Muscle layer of colon (tissue), 2 donors: ENCODE data around the gene PSMC3.
A peak's percentile ranks its signal among the peaks of the same experiment; 100 is the strongest.

Source experiments
- H3K27ac ChIP-seq: one replicate; pipeline ENCODE4 v1.7.0; 2013; ENCODE audit warnings: low read depth, mild to moderate bottlenecking, low read length, moderate library complexity
- H3K27me3 ChIP-seq, 2 donors: one replicate each; pipeline ENCODE4 v1.7.0; 2013; ENCODE audit warnings: low read length in 2 of 2, mild to moderate bottlenecking in 2 of 2; ENCODE audit not compliant: insufficient read depth in 2 of 2, control insufficient read depth in 1 of 2
- H3K36me3 ChIP-seq: one replicate; pipeline ENCODE4 v1.7.0; 2013; ENCODE audit warnings: mild to moderate bottlenecking, low read length; ENCODE audit not compliant: insufficient read depth
- H3K4me1 ChIP-seq: one replicate; pipeline ENCODE4 v1.7.0; 2013; ENCODE audit warnings: mild to moderate bottlenecking, low read length; ENCODE audit not compliant: insufficient read depth
- H3K4me3 ChIP-seq, 2 donors: one replicate each; pipeline ENCODE4 v1.7.0; 2013; ENCODE audit warnings: low read length in 2 of 2, low read depth in 1 of 2, mild to moderate bottlenecking in 1 of 2, moderate library complexity in 1 of 2
- H3K9ac ChIP-seq: one replicate; pipeline ENCODE4 v1.7.0; 2013; ENCODE audit warnings: low read length
- H3K9me3 ChIP-seq: one replicate; pipeline ENCODE4 v1.7.0; 2013; ENCODE audit warnings: mild to moderate bottlenecking, low read length
- donor health status: abdominal sarcoma.
- donor health status: Adenocarcinoma of cecum.

The PSMC3 gene

GRCh38 chr11:47426062-47426956 is at the start of gene PSMC3:
Gene PSMC3, minus strand, starts transcription at chr11:47426439. Its CDS starts 160 bp downstream, at chr11:47426279.
- Histone ChIP-seq H3K4me3 (peak within 1 kb of the TSS; percentile 78 to 85), H3K27ac (peak within 1 kb of the TSS; percentile 98), H3K36me3 (peaks cover 26% of the 10 kb centered on the region), H3K4me1 (peaks cover 14% of the 10 kb centered on the region), H3K9me3 (no peaks in the 10 kb centered on the region), H3K9ac (peak within 1 kb of the TSS; percentile 67), H3K27me3 (no peaks in the 10 kb centered on the region)

GRCh38 chr11:47470671-47471070 is 44.4 kb upstream of the PSMC3 start:
- peaks cover 59% of the 10 kb centered on the region for H3K36me3 ChIP-seq
- no peak overlapping the region for H3K4me3 ChIP-seq
- H3K27me3 ChIP-seq, result no peaks in the 10 kb centered on the region
- H3K4me1 ChIP-seq, result peaks cover 55% of the 10 kb centered on the region
- no peak overlapping the region for H3K9ac ChIP-seq
- no peak overlapping the region for H3K27ac ChIP-seq
- no peaks in the 10 kb centered on the region for H3K9me3 ChIP-seq

GRCh38 chr11:47469361-47470179 is 43.3 kb upstream of the PSMC3 start:
- no peaks in the 10 kb centered on the region for H3K27me3 ChIP-seq
- no peak overlapping the region for H3K9ac ChIP-seq
- H3K4me1 ChIP-seq, result peaks cover 61% of the 10 kb centered on the region
- peaks cover 54% of the 10 kb centered on the region for H3K36me3 ChIP-seq
- H3K27ac ChIP-seq, result peak overlapping the region; percentile 52
- H3K9me3 ChIP-seq, result no peaks in the 10 kb centered on the region
- no peak overlapping the region for H3K4me3 ChIP-seq

- Histone ChIP-seq H3K27me3 (no peaks in the 10 kb centered on the region), H3K4me1 (peaks cover 61% of the 10 kb centered on the region), H3K9me3 (no peaks in the 10 kb centered on the region), H3K27ac (peak overlapping the region; percentile 39), H3K9ac (no peak overlapping the region), H3K4me3 (no peak overlapping the region), H3K36me3 (peaks cover 45% of the 10 kb centered on the region)
Measured at GRCh38 chr11:47468598-47469214, 42.5 kb upstream of the PSMC3 start.

GRCh38 chr11:47467357-47467756 is 41.1 kb upstream of the PSMC3 start:
- Histone ChIP-seq H3K9ac (no peak overlapping the region), H3K36me3 (peaks cover 34% of the 10 kb centered on the region), H3K27ac (peak overlapping the region; percentile 40), H3K9me3 (no peaks in the 10 kb centered on the region), H3K4me1 (peaks cover 61% of the 10 kb centered on the region), H3K27me3 (no peaks in the 10 kb centered on the region), H3K4me3 (no peak overlapping the region)

- H3K9ac ChIP-seq, result no peak overlapping the region
- peak overlapping the region; percentile 40 for H3K27ac ChIP-seq
- H3K4me3 ChIP-seq, result no peak overlapping the region
- H3K27me3 ChIP-seq, result no peaks in the 10 kb centered on the region
- H3K36me3 ChIP-seq, result peaks cover 32% of the 10 kb centered on the region
- H3K4me1 ChIP-seq, result peaks cover 61% of the 10 kb centered on the region
- no peaks in the 10 kb centered on the region for H3K9me3 ChIP-seq
Measured at GRCh38 chr11:47466701-47467250, 40.5 kb upstream of the PSMC3 start.

- Histone ChIP-seq H3K27ac (peak overlapping the region; percentile 40), H3K4me1 (peaks cover 59% of the 10 kb centered on the region), H3K36me3 (peaks cover 28% of the 10 kb centered on the region)
Measured at GRCh38 chr11:47466201-47466600, 40.0 kb upstream of the PSMC3 start.

GRCh38 chr11:47464483-47464882 is 38.2 kb upstream of the PSMC3 start:
- Histone ChIP-seq H3K36me3 (peaks cover 19% of the 10 kb centered on the region), H3K4me1 (peaks cover 45% of the 10 kb centered on the region), H3K4me3 (no peak overlapping the region), H3K27ac (no peak overlapping the region), H3K9me3 (no peaks in the 10 kb centered on the region), H3K27me3 (no peaks in the 10 kb centered on the region), H3K9ac (no peak overlapping the region)

More at GRCh38 chr11:47466201-47466600, 40.0 kb upstream of the PSMC3 start:
- H3K9me3 ChIP-seq, result no peaks in the 10 kb centered on the region
- H3K27me3 ChIP-seq, result no peaks in the 10 kb centered on the region
- H3K9ac ChIP-seq, result no peak overlapping the region
- H3K4me3 ChIP-seq, result no peak overlapping the region

GRCh38 chr11:47461876-47462275 is 35.6 kb upstream of the PSMC3 start:
- H3K4me1 ChIP-seq, result peaks cover 19% of the 10 kb centered on the region
- H3K36me3 ChIP-seq, result peaks cover 13% of the 10 kb centered on the region
- no peak overlapping the region for H3K9ac ChIP-seq
- H3K27me3 ChIP-seq, result no peaks in the 10 kb centered on the region
- no peak overlapping the region for H3K4me3 ChIP-seq
- no peak overlapping the region for H3K27ac ChIP-seq
- H3K9me3 ChIP-seq, result no peaks in the 10 kb centered on the region

- Histone ChIP-seq H3K27me3 (no peaks in the 10 kb centered on the region), H3K4me3 (no peak overlapping the region), H3K27ac (no peak overlapping the region), H3K4me1 (peaks cover 7% of the 10 kb centered on the region), H3K9ac (no peak overlapping the region), H3K36me3 (peaks cover 12% of the 10 kb centered on the region), H3K9me3 (no peaks in the 10 kb centered on the region)
Measured at GRCh38 chr11:47460571-47461235, 34.5 kb upstream of the PSMC3 start.
